ENCODE data around the gene EEFSEC.

GRCh38 chr3:128421966-128422365 lies 268.7 kb downstream of the EEFSEC start:
- TF ChIP-seq POLR2A (IDR thresholded peaks at IDR 0.05), result no peak
- TF ChIP-seq POLR2AphosphoS5 (IDR thresholded peaks at IDR 0.05), result no peak
- TF ChIP-seq, protein P1, sequence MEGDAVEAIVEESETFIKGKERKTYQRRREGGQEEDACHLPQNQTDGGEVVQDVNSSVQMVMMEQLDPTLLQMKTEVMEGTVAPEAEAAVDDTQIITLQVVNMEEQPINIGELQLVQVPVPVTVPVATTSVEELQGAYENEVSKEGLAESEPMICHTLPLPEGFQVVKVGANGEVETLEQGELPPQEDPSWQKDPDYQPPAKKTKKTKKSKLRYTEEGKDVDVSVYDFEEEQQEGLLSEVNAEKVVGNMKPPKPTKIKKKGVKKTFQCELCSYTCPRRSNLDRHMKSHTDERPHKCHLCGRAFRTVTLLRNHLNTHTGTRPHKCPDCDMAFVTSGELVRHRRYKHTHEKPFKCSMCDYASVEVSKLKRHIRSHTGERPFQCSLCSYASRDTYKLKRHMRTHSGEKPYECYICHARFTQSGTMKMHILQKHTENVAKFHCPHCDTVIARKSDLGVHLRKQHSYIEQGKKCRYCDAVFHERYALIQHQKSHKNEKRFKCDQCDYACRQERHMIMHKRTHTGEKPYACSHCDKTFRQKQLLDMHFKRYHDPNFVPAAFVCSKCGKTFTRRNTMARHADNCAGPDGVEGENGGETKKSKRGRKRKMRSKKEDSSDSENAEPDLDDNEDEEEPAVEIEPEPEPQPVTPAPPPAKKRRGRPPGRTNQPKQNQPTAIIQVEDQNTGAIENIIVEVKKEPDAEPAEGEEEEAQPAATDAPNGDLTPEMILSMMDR (IDR thresholded peaks at IDR 0.05 in 8 of 11, conservative IDR thresholded peaks at IDR 0.05 in 3 of 11), result no peak
